HEK293 (cell line): ENCODE data around the gene WDR4.

Experiments
- CTCF ChIA-PET: fragments of 350-600 bp; formaldehyde crosslinking; extraction: SDS; loops from one replicate; lab custom pipeline; 2021; ENCODE audit warnings: antibody characterized with exemption; lab: Yijun Ruan, JAX
- POLR2A ChIA-PET: fragments of 300-600 bp; formaldehyde crosslinking; extraction: SDS; loops from one replicate; lab custom pipeline; 2020; ENCODE audit warnings: antibody characterized with exemption, inconsistent platforms; lab: Yijun Ruan, JAX
- H3K27ac ChIP-seq: fragments of 200-500 bp; sonication (Bioruptor generic); 2 replicates; pipeline ENCODE4 v1.5.1; 2014; ENCODE audit warnings: low read depth, low read length, control low read depth, inconsistent platforms; ENCODE audit errors: extremely low read depth
- H3K36me3 ChIP-seq, 2 experiments: fragments of 200-500 bp in 1 of 2; sonication (Bioruptor generic) in 1 of 2; 1 replicate in 1 of 2; 2 replicates in 1 of 2; pipeline ENCODE4 v1.5.1; 2014 to 2017; ENCODE audit warnings: inconsistent platforms in 2 of 2, low read length in 2 of 2; ENCODE audit not compliant: control insufficient read depth in 2 of 2, insufficient read depth in 1 of 2
- H3K4me1 ChIP-seq: fragments of 200-500 bp; sonication (Bioruptor generic); 2 replicates; pipeline ENCODE4 v1.5.1; 2014; ENCODE audit warnings: mild to moderate bottlenecking, low read length, inconsistent platforms; ENCODE audit not compliant: control insufficient read depth, insufficient read depth
- H3K4me3 ChIP-seq: 2 replicates; pipeline ENCODE4 v1.5.1; 2011; ENCODE audit warnings: low read depth, mild to moderate bottlenecking, control low read depth, low read length, moderate library complexity
- H3K9me3 ChIP-seq: fragments of 200-500 bp; sonication (Bioruptor generic); 2 replicates; pipeline ENCODE4 v1.5.1; 2014; ENCODE audit warnings: low read depth, low read length, inconsistent platforms; ENCODE audit not compliant: control insufficient read depth, insufficient read depth
- IKZF3 ChIP-seq: fragments of 450-650 bp; IDR thresholded peaks from 2 replicates; pipeline ENCODE4 v1.5.0; 2018; ENCODE audit warnings: missing biosample characterization, mild to moderate bottlenecking, missing genetic modification characterization, moderate library complexity
- OVOL3 ChIP-seq: fragments of 450-650 bp; formaldehyde crosslinking; IDR thresholded peaks from 2 replicates; pipeline ENCODE4 v1.5.1; 2016; ENCODE audit warnings: missing biosample characterization, missing genetic modification characterization
- SCRT2 ChIP-seq: fragments of 450-650 bp; formaldehyde crosslinking; IDR thresholded peaks from 2 replicates; pipeline ENCODE4 v1.5.1; 2016; ENCODE audit warnings: missing biosample characterization, missing genetic modification characterization
- YY2 ChIP-seq: fragments of 450-650 bp; formaldehyde crosslinking; IDR thresholded peaks from 2 replicates; pipeline ENCODE4 v1.5.1; 2016; ENCODE audit warnings: missing biosample characterization, missing genetic modification characterization
- ZBTB21 ChIP-seq: fragments of 450-650 bp; formaldehyde crosslinking; IDR thresholded peaks from 2 replicates; pipeline ENCODE4 v1.5.1; 2017; ENCODE audit warnings: missing biosample characterization, missing genetic modification characterization
- ZBTB8A ChIP-seq: fragments of 450-650 bp; formaldehyde crosslinking; IDR thresholded peaks from 2 replicates; pipeline ENCODE4 v1.5.1; 2016; ENCODE audit warnings: missing biosample characterization, missing genetic modification characterization
- ZFP41 ChIP-seq: fragments of 450-650 bp; formaldehyde crosslinking; IDR thresholded peaks from 2 replicates; pipeline ENCODE4 v1.5.1; 2016; ENCODE audit warnings: missing biosample characterization, missing genetic modification characterization, borderline replicate concordance
- ZNF174 ChIP-seq: fragments of 450-650 bp; formaldehyde crosslinking; IDR thresholded peaks from 2 replicates; pipeline ENCODE4 v1.5.0; 2017; ENCODE audit warnings: missing biosample characterization, mild to moderate bottlenecking, missing genetic modification characterization
- ZNF324 ChIP-seq: fragments of 450-650 bp; formaldehyde crosslinking; IDR thresholded peaks from 2 replicates; pipeline ENCODE4 v1.5.1; 2016; ENCODE audit warnings: missing biosample characterization, missing genetic modification characterization
- ZNF423 ChIP-seq: fragments of 450-650 bp; formaldehyde crosslinking; IDR thresholded peaks from 2 replicates; pipeline ENCODE4 v1.5.1; 2016; ENCODE audit warnings: missing biosample characterization, missing genetic modification characterization
- ZNF48 ChIP-seq: fragments of 450-650 bp; formaldehyde crosslinking; IDR thresholded peaks from 2 replicates; pipeline ENCODE4 v1.5.1; 2016; ENCODE audit warnings: missing biosample characterization, missing genetic modification characterization
- ZNF530 ChIP-seq: fragments of 450-650 bp; formaldehyde crosslinking; IDR thresholded peaks from 2 replicates; pipeline ENCODE4 v1.5.1; 2016; ENCODE audit warnings: low read depth, missing biosample characterization, missing genetic modification characterization
- ZNF600 ChIP-seq: fragments of 450-650 bp; formaldehyde crosslinking; IDR thresholded peaks from 2 replicates; pipeline ENCODE4 v1.5.1; 2016; ENCODE audit warnings: missing biosample characterization, missing genetic modification characterization
- ZNF621 ChIP-seq: fragments of 450-650 bp; formaldehyde crosslinking; IDR thresholded peaks from 2 replicates; pipeline ENCODE4 v1.5.1; 2017; ENCODE audit warnings: missing biosample characterization, missing genetic modification characterization
- ZNF626 ChIP-seq: fragments of 450-650 bp; sonication (Bioruptor Pico); formaldehyde crosslinking; IDR thresholded peaks from 2 replicates; pipeline ENCODE4 v1.5.1; 2018; ENCODE audit warnings: missing biosample characterization, missing genetic modification characterization, inconsistent platforms
- ZNF830 ChIP-seq: fragments of 450-650 bp; IDR thresholded peaks from 2 replicates; pipeline ENCODE4 v1.5.0; 2018; ENCODE audit warnings: missing biosample characterization, missing genetic modification characterization, low read depth, mild to moderate bottlenecking, moderate library complexity
- TF ChIP-seq, protein P1 (sequence below): fragments of 450-650 bp; formaldehyde crosslinking; IDR thresholded peaks from 2 replicates; pipeline ENCODE4 v1.5.1; 2017; ENCODE audit warnings: missing biosample characterization, mild to moderate bottlenecking, missing genetic modification characterization, moderate library complexity
- TF ChIP-seq, protein P2 (sequence below): fragments of 450-650 bp; formaldehyde crosslinking; IDR thresholded peaks from 2 replicates; pipeline ENCODE4 v1.5.1; 2016; ENCODE audit warnings: missing biosample characterization, missing genetic modification characterization, borderline replicate concordance
- TF ChIP-seq, protein P3 (sequence below): fragments of 450-650 bp; formaldehyde crosslinking; IDR thresholded peaks from 2 replicates; pipeline ENCODE4 v1.5.1; 2016; ENCODE audit warnings: missing biosample characterization, missing genetic modification characterization
- TF ChIP-seq, protein P4 (sequence below): fragments of 450-650 bp; formaldehyde crosslinking; IDR thresholded peaks from 2 replicates; pipeline ENCODE4 v1.5.1; 2017; ENCODE audit warnings: missing biosample characterization, missing genetic modification characterization

WDR4 gene

DNA sequence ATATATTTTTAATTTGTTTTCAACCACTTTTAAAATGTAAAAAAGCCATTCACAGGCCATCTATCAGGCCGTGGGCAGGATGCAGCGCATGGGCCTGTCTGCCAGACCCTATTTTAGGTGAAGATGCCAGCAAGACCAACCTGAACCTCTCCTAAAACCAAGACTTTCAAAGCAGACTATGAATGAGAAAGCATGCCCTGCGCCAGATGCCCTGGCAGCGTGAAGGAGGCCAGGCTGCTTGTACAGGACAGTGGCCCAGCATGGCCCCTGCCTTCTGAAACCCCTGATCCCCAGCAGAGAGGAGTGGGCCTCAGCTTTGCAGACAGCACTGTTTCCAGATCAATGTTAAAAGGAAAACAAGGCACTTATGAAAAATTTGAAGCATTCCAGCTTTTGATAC lies 31.6 kb downstream of the WDR4 start (continued):
- TF ChIP-seq, protein P1, sequence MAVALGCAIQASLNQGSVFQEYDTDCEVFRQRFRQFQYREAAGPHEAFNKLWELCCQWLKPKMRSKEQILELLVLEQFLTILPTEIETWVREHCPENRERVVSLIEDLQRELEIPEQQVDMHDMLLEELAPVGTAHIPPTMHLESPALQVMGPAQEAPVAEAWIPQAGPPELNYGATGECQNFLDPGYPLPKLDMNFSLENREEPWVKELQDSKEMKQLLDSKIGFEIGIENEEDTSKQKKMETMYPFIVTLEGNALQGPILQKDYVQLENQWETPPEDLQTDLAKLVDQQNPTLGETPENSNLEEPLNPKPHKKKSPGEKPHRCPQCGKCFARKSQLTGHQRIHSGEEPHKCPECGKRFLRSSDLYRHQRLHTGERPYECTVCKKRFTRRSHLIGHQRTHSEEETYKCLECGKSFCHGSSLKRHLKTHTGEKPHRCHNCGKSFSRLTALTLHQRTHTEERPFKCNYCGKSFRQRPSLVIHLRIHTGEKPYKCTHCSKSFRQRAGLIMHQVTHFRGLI (tag by site-specific recombination): no peak

DNA sequence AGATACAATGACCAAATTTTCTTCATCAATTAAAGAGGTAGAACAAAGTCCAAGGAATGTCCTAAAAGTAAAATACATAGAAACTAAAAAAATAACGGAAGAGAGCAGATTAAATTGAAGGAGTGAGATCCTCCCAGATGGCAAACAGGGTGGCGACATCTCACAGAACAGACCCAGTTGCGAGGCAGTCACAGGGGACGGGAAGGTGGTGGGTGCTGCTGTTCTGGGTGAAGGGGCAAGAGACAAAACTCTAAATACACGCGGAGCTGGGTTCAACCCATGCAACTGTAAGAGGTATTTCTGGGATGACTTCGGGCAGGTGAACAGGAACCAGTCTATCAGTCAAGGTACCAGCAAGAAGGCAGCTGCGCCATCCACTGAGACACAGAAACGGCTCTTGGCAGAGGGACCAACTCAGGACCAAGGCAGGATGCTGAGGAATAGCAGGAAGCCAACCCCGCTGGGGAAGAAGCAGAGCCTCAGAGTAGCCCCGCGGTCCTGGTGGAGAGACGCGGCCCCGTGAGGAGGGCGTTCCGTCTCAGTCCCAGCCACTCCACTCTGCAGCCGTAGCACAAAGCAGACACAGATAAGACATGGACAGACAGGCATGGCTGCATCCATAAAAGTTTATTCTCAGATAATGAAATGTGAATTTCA lies 32.2 kb downstream of the WDR4 start:
- Histone ChIP-seq H3K4me3 (no peak overlapping the region), H3K27ac (no peak overlapping the region), H3K9me3 (no peaks in the 10 kb centered on the region), H3K36me3 (peaks cover 25 to 91% of the 10 kb centered on the region in 2 experiments), H3K4me1 (no peaks in the 10 kb centered on the region)
- CTCF ChIA-PET: no interaction called here
- POLR2A ChIA-PET: no interaction called here
- 0 out of 2 replicates have a peak, but pooled peaks have one; percentile 31 for TF ChIP-seq ZNF600 (tag by site-specific recombination)
- no peak for TF ChIP-seq ZNF48

DNA sequence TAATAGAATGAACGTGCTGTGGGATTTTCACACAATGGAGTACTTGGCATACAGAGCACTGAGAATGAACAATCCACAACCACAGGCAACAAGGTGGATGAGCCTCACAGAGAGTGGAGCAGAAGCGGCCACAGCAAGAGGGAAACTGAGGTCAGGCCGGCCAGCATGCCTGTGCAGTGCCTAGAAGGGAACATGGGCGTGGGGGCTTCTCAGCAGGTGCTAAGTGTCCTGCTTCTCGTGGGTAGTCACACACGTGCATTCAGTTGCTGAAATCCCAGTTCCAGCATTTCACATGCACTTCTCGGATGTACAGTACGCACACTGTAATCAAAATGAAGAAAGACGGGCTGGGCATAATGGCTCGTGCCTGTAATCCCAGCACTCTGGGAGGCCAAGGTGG lies 33.1 kb downstream of the WDR4 start:
- H3K27ac ChIP-seq: no peak overlapping the region
- no peak overlapping the region for H3K4me3 ChIP-seq
- no peaks in the 10 kb centered on the region for H3K4me1 ChIP-seq
- ChIA-PET CTCF (no interaction called here), POLR2A (no interaction called here)
- peaks cover 25 to 88% of the 10 kb centered on the region in 2 experiments for H3K36me3 ChIP-seq
- TF ChIP-seq ZNF626 (tag by site-specific recombination) (no peak), SCRT2 (tag by site-specific recombination) (no peak), IKZF3 (tag by site-specific recombination) (no peak), ZBTB21 (tag by site-specific recombination) (no peak), ZNF530 (no peak), OVOL3 (no peak), YY2 (tag by site-specific recombination) (no peak), ZFP41 (no peak), ZNF174 (tag by site-specific recombination) (no peak), ZNF830 (tag by site-specific recombination) (no peak), ZBTB8A (no peak), ZNF621 (tag by site-specific recombination) (no peak), ZNF423 (tag by site-specific recombination) (no peak), ZNF324 (no peak)
- TF ChIP-seq, protein P2, sequence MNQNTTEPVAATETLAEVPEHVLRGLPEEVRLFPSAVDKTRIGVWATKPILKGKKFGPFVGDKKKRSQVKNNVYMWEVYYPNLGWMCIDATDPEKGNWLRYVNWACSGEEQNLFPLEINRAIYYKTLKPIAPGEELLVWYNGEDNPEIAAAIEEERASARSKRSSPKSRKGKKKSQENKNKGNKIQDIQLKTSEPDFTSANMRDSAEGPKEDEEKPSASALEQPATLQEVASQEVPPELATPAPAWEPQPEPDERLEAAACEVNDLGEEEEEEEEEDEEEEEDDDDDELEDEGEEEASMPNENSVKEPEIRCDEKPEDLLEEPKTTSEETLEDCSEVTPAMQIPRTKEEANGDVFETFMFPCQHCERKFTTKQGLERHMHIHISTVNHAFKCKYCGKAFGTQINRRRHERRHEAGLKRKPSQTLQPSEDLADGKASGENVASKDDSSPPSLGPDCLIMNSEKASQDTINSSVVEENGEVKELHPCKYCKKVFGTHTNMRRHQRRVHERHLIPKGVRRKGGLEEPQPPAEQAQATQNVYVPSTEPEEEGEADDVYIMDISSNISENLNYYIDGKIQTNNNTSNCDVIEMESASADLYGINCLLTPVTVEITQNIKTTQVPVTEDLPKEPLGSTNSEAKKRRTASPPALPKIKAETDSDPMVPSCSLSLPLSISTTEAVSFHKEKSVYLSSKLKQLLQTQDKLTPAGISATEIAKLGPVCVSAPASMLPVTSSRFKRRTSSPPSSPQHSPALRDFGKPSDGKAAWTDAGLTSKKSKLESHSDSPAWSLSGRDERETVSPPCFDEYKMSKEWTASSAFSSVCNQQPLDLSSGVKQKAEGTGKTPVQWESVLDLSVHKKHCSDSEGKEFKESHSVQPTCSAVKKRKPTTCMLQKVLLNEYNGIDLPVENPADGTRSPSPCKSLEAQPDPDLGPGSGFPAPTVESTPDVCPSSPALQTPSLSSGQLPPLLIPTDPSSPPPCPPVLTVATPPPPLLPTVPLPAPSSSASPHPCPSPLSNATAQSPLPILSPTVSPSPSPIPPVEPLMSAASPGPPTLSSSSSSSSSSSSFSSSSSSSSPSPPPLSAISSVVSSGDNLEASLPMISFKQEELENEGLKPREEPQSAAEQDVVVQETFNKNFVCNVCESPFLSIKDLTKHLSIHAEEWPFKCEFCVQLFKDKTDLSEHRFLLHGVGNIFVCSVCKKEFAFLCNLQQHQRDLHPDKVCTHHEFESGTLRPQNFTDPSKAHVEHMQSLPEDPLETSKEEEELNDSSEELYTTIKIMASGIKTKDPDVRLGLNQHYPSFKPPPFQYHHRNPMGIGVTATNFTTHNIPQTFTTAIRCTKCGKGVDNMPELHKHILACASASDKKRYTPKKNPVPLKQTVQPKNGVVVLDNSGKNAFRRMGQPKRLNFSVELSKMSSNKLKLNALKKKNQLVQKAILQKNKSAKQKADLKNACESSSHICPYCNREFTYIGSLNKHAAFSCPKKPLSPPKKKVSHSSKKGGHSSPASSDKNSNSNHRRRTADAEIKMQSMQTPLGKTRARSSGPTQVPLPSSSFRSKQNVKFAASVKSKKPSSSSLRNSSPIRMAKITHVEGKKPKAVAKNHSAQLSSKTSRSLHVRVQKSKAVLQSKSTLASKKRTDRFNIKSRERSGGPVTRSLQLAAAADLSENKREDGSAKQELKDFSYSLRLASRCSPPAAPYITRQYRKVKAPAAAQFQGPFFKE (tag by site-specific recombination): no peak
- TF ChIP-seq, protein P3, sequence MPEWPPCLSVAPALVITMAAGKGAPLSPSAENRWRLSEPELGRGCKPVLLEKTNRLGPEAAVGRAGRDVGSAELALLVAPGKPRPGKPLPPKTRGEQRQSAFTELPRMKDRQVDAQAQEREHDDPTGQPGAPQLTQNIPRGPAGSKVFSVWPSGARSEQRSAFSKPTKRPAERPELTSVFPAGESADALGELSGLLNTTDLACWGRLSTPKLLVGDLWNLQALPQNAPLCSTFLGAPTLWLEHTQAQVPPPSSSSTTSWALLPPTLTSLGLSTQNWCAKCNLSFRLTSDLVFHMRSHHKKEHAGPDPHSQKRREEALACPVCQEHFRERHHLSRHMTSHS (tag by site-specific recombination): no peak
- TF ChIP-seq, protein P4, sequence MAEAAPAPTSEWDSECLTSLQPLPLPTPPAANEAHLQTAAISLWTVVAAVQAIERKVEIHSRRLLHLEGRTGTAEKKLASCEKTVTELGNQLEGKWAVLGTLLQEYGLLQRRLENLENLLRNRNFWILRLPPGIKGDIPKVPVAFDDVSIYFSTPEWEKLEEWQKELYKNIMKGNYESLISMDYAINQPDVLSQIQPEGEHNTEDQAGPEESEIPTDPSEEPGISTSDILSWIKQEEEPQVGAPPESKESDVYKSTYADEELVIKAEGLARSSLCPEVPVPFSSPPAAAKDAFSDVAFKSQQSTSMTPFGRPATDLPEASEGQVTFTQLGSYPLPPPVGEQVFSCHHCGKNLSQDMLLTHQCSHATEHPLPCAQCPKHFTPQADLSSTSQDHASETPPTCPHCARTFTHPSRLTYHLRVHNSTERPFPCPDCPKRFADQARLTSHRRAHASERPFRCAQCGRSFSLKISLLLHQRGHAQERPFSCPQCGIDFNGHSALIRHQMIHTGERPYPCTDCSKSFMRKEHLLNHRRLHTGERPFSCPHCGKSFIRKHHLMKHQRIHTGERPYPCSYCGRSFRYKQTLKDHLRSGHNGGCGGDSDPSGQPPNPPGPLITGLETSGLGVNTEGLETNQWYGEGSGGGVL (tag by site-specific recombination): no peak
- H3K9me3 ChIP-seq: no peaks in the 10 kb centered on the region
